Measurements from ENCODE around the gene SLC15A4.

SLC15A4 gene

DNA sequence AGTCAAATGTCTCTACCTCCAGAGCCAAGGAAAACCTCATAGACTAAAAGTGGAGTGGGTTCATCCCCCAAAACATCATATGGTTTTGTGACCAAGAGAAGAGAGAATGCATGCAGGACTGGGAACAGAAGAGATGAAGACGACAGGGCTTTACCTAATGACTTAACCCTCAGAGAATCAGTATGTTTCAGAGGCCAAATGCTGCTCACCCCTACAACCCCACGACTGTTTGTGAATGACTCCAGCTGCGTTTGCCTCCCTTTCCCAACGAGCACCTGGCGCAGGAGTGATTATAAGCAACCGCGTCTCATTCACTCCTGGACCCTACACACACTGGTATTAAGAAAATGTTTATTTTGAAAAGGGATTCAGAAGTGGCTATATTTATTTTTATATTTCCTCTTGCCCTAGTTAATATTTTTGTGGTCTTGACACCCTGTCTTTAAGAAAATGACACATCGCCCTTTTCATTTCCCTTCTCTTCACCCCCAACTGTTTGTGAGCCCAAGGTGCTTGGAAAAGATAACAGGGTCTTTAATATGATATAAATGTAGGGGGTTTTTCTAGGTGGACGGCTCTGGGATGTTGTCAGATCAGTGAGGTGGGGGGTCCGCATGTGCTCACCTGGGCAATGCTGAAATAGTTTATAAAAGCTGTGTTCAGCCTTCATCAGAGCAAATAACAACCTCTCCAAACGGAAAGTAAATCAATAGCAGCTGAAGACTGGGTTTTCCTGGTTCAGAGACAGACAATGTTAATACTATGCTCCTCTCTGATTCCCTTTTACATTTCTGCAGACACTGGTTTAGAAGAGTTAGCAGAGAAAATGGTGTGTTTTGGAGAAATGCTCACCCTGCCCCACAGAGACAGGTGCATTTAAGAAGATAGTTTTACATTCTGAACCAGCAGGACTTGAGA lies 77.7 kb downstream of the SLC15A4 start:
- no peak for DNase-seq

DNA sequence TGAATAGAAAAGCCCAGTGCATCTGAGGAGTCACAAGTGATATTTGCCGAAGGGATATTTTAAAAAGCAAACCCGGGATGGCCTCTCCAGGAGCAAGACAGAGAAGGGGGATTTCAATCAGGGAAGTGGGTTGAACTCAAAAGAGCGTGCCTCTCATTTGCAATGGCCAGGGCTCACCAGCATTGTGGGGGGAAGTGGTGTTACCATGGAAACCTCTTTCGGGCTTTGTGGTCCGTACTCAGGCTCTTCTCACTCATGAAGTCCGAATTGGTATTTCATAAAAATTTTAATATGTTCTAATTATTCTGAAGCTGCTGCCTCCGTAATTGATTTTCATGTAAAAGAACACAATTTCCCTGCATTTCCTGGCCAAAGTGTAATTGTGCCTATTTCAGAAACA lies 79.8 kb downstream of the SLC15A4 start:
- no peak for DNase-seq
